Cerebellar nuclear complex (tissue), 1 donor: Measurements from ENCODE around the gene TH.

Source experiments
- DNase-seq, 2 experiments: peaks; one replicate each; lab custom pipeline; 2025; lab: John Stamatoyannopoulos, UW

The TH gene

GRCh38 chr11:2159536-2160413 lies 11.8 kb downstream of the TH start:
- DNase-seq, result no peak

DNA sequence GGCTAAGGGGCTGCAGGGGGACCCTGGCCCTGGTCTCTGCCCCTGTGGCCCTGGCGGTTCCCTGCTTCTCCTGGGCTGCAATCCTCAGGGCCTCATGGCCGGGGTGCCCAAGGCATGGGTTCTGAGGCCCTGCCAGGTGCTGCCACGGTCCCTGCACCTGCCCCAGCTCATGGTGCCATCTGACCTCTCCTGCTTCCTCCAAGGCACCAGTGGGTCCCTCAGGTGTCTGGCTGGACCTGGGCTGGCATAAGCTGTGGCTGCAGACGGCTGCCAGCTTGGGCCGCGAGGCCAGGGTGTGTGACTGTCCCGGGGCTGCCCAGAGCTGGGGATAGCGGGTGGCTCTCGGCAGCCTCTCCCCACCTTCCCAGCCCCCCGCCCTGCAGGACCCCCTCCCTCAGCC lies 12.6 kb downstream of the TH start:
- no peak for DNase-seq

DNA sequence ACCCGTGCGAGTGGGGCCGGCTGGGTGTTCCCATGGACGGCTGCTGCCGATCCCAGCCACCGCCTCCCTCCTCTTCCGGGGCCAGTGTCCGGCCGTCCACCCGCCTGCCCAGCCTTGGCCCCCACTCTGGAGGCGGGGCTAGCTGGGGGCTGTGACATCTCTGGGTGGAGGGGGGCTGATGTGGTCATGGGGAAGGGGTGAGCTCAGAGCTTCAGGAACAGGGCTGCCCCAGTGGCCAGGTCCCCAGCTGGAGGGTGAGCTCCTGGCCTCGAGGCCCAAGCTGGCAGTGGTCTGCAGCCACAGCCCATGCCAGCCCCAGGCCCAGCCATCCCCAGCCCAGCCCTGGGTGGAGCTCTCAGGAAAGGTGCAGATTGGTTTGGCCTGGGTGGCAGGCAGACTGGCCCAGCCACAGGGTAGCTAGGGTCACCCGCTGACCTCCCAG lies 13.3 kb downstream of the TH start:
- no peak for DNase-seq

- no peak for DNase-seq
These were observed 14.1 kb downstream of the TH start for GRCh38 chr11:2157294-2158040.

GRCh38 chr11:2156416-2157182 lies 15.0 kb downstream of the TH start:
- no peak for DNase-seq

DNA sequence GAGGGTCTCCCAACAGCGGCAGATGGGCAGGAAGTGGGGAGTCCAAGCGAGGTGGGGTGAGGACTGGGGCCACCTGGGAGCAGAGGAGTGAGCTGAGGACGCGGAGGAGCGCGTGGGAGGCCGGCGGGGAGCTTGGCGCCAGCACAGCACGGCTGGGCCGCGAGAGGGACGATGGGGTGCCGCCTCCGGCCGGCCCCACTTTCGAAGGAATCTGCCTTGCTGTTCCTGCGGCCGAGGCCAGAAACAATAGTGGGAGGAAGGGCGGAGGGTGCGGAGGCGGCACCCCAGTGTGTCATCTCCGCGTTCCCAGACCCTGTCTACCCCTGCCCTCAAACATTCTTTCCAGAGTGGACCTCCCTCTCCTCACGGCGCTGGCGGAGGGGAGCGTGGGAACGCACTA lies 16.1 kb downstream of the TH start:
- no peak for DNase-seq

DNA sequence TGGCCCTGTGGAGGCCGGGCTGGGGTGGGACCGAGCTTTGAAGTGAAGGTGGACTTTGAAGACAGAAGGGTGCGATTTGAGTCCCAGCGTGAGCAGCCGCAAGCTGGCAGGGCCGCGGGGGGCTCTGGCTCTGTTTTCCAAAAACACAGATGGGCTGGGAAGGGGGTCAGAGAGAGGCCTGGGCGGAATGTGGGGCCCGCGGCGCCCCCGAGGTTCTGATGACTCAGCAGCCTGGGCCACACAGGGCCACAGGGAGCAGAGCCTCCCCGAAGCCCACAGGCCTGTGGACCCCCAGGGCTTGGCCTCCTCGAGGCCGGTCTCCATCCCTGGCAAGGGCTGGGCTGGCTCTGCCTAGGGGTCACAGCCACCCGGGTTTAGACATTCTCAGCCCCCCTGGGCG lies 16.7 kb downstream of the TH start:
- no peak for DNase-seq

GRCh38 chr11:2154195-2154585 lies 17.4 kb downstream of the TH start:
- DNase-seq, result no peak

GRCh38 chr11:2153581-2154194 lies 17.9 kb downstream of the TH start:
- no peak for DNase-seq

- DNase-seq, result peak in 1 of 2 experiments; percentile 32
These were observed 19.9 kb downstream of the TH start for GRCh38 chr11:2151500-2152257.

DNA sequence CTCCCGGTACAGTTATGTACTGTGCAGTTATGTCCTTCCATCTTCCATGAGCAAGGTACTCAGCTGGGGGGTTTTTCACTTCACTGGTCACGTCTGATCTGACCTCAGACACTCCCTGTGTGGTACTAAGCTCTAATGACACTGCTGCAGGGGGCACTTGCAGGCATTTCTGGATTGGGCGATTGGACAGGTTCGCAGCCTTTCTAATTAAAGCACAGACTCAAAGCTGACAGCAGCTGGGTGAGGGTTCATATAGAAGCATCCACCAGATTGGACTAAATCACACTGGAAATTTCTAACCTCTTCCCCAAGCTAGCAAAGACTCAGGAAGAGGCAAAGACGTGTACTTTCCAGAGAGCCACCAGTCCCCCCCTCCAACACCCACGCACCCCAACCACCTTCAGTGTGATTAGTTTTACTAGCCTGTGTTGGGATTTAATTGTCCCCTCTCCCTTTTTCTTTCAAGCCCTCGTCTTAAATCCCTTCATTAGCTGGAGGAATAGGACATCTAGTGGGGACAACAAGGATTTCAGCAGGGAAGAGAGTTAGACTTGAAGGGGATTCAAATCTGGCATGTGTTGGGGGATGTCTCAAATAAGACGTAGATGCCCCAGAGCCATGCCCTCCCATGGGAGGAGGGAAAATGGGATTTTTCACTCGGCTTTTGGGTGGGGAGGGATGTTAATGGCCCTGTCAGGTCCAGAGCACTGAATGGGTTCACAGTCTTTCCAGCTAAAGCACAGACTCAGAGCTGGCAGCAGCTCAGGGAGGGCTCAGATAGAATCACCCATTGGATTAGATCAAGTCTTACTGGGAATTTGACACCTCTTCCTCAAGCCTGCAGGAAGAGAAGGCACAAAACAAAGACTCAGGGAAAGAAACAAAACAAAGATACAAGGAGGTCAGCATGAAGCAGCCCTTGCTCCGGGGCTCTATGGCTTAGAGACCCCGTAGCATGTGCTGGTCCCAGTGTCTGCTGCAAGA lies 21.5 kb downstream of the TH start:
- DNase-seq, result no peak

- no peak for DNase-seq
These were observed 22.2 kb downstream of the TH start for GRCh38 chr11:2149460-2149859.

- DNase-seq, result no peak
These were observed 23.0 kb downstream of the TH start for GRCh38 chr11:2148595-2148994.

DNA sequence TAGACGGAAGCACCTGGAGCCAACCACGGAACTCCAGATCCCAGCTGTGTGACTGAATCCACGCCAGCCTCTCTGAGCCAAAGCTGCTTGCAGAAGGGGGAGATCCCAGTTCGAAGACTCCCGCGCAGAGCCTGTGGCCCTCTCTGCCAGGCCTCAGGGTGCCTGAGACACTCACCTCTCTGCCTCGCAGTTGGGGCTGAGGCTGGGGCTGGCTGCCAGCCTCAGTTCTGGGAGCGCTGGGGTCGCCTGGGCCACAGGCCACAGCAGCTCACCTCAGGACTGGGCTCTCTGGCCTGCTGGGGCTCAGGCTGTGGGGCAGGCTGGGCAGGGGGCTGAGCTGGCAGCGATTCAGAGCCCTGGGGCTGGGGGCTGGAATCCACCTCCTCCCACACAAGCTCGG lies 24.2 kb downstream of the TH start:
- no peak for DNase-seq

- DNase-seq, result no peak
These were observed 25.6 kb downstream of the TH start for GRCh38 chr11:2146051-2146450.

DNA sequence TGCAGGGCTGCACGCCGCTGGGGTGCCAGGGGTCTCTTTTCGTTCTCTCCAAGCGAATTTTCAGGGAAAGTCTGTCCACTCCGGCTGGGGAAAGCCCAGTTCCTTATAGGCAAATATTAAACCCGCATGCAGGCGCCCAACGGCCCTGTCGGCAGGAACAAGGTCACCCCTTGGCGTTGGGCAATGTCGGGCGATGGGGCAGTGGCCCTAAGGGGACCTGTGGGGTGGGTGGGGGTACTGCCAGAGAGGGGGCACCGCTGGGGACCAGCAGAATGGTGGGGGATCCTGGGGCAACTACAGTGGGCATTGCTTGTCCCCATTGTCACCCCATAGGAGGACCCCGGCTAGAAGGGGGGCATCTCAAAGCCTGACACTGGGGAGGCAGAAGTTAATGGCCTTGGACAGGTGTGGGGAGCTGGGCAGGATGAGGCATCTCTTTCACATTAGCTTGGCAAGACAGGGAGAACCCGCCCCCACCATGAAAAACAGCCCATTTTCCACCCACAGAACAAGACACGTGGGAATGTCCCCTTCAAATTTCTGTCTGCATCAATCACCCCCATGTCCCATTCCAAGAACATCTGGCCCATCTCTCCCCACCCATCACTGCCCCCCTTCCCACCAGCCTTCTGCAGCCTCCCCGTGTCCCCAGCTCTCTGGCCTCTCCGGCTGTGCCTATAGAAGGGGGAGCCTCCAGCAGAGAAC lies 26.9 kb downstream of the TH start:
- no peak for DNase-seq

DNA sequence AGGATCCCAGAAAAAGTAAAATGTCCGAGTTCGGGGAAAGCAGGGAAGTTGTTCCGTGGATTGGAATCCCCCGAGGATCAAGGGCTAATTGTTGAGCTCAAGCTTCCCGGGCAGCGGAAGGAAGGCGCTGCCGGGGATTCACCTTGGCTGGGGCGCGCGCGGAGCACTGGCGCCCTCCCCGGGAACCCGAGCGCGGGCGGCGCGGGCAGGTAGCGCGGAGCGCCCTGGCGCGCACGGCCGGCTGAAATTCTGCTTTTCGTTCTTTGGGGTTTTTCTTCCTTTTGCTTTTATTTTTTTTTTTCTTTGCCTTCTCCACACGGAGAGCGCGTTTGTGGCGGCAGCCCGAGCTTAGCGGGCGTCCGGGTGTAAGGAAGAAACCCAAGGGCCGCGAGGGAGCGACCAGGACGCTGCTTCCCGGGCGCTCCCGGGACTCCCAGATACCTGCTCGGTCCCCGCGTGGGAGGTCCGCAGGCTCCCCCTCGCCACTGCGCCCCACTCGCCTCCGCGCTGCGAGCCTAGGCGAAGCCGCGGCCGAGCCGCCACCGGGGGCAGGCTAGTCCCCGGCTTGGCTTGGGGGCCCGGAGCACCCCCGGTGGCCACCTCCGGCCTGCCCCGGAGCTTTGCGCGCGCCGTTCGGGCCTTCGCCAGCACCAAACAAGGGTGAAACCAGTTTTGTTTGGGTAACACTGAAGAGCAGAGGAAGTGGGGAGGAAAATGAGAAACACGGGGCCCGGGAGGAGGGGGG lies 27.6 kb downstream of the TH start:
- DNase-seq, result no peak

GRCh38 chr11:2143477-2143798 lies 28.2 kb downstream of the TH start:
- no peak for DNase-seq

GRCh38 chr11:2142762-2143202 lies 28.8 kb downstream of the TH start:
- no peak for DNase-seq
